22Rv1 (cell line): ENCODE results near the gene IKZF5.

ENCODE experiments used
- H3K27ac ChIP-seq: fragments of 450-650 bp; 2 replicates; pipeline ENCODE4 v1.5.1; 2017
- CTCF ChIP-seq: fragments of 450-650 bp; IDR thresholded peaks from 2 replicates; pipeline ENCODE4 v1.5.1; 2017; ENCODE audit warnings: mild to moderate bottlenecking
- ZFX ChIP-seq: fragments of 450-650 bp; IDR thresholded peaks from 2 replicates; pipeline ENCODE4 v1.6.1; 2017; ENCODE audit warnings: antibody characterized with exemption, borderline replicate concordance

The IKZF5 gene

GRCh38 chr10:122993797-122994336 is 14.7 kb downstream of the IKZF5 start:
- H3K27ac ChIP-seq: no peak overlapping the region
- TF ChIP-seq CTCF (no peak), ZFX (no peak)

- TF ChIP-seq CTCF (no peak), ZFX (no peak)
- H3K27ac ChIP-seq: no peak overlapping the region
Observed at GRCh38 chr10:122992031-122992585, 16.5 kb downstream of the IKZF5 start.

- no peak for TF ChIP-seq ZFX
- no peak for TF ChIP-seq CTCF
- H3K27ac ChIP-seq: no peak overlapping the region
Observed at GRCh38 chr10:122990278-122990677, 18.3 kb downstream of the IKZF5 start.

GRCh38 chr10:122988501-122988900 is 20.1 kb downstream of the IKZF5 start:
- TF ChIP-seq CTCF (no peak), ZFX (no peak)
- H3K27ac ChIP-seq: no peak overlapping the region

GRCh38 chr10:122986335-122986734 is 22.3 kb downstream of the IKZF5 start:
- TF ChIP-seq CTCF (no peak), ZFX (no peak)
- no peak overlapping the region for H3K27ac ChIP-seq

- TF ChIP-seq ZFX: no peak
- TF ChIP-seq CTCF: no peak
- H3K27ac ChIP-seq: no peak overlapping the region
Observed at GRCh38 chr10:122984708-122985107, 23.9 kb downstream of the IKZF5 start.

- H3K27ac ChIP-seq: no peak overlapping the region
- no peak for TF ChIP-seq CTCF
- TF ChIP-seq ZFX: no peak
Observed at GRCh38 chr10:122983898-122984297, 24.7 kb downstream of the IKZF5 start.
